Erythroblast (primary cell): ENCODE data around the gene ABHD3.
"Not testable (repeated sequence)": the region's sequence is repeated elsewhere in the genome, so short reads cannot be mapped to it uniquely, and the experiment has no call there.

Experiments used
- DNase-seq, 2 experiments: peaks; one replicate each; lab custom pipeline; 2025; lab: John Stamatoyannopoulos, UW
- GATA1 ChIP-seq: IDR thresholded peaks from 2 replicates; pipeline ENCODE4 v1.6.1; 2011; ENCODE audit warnings: low read depth, mild to moderate bottlenecking, control low read depth, low read length, moderate library complexity
- POLR2A ChIP-seq: IDR thresholded peaks from 2 replicates; pipeline ENCODE4 v1.6.1; 2011; ENCODE audit warnings: mild to moderate bottlenecking, low read length

The ABHD3 gene

GRCh38 chr18:21704603-21705364, at the start of gene ABHD3:
Gene ABHD3, minus strand, starts transcription at chr18:21704774. Its CDS starts 109 bp downstream, at chr18:21704665.
- TF ChIP-seq GATA1 (no peak), POLR2A (peak; percentile 76)
- DNase-seq, result peak; percentile 92 to 95

- TF ChIP-seq GATA1, result no peak
- TF ChIP-seq POLR2A, result no peak
- no peak for DNase-seq
Measured at GRCh38 chr18:21747764-21748693, 43.5 kb upstream of the ABHD3 start.

- peak in 1 of 2 experiments; percentile 20 for DNase-seq
- TF ChIP-seq POLR2A (no peak), GATA1 (no peak)
Measured at GRCh38 chr18:21747268-21747667, 42.7 kb upstream of the ABHD3 start.

- TF ChIP-seq GATA1, result no peak
- no peak for TF ChIP-seq POLR2A
- peak; percentile 29 to 30 for DNase-seq
Measured at GRCh38 chr18:21745231-21745630, 40.7 kb upstream of the ABHD3 start.

GRCh38 chr18:21743166-21743832, 38.7 kb upstream of the ABHD3 start:
- TF ChIP-seq POLR2A, result no peak
- no peak for TF ChIP-seq GATA1
- no peak for DNase-seq

- no peak for TF ChIP-seq GATA1
- no peak for TF ChIP-seq POLR2A
- DNase-seq, result peak; percentile 39 to 59
Measured at GRCh38 chr18:21742315-21742687, 37.7 kb upstream of the ABHD3 start.

GRCh38 chr18:21741562-21742314, 37.2 kb upstream of the ABHD3 start:
- DNase-seq, result peak; percentile 60 to 63
- TF ChIP-seq GATA1, result no peak
- no peak for TF ChIP-seq POLR2A

GRCh38 chr18:21741312-21741561, 36.7 kb upstream of the ABHD3 start:
- DNase-seq, result peak; percentile 79 to 86
- TF ChIP-seq GATA1, result no peak
- no peak for TF ChIP-seq POLR2A

- TF ChIP-seq POLR2A (peak; percentile 78), GATA1 (no peak)
Measured at GRCh38 chr18:21740538-21741311, 36.2 kb upstream of the ABHD3 start, which contains the start of gene MIB1. Gene MIB1, plus strand, starts transcription at chr18:21740792. Its CDS starts 792 bp downstream, at chr18:21741584.

GRCh38 chr18:21739604-21740537, 35.3 kb upstream of the ABHD3 start:
- DNase-seq, result peak in 1 of 2 experiments; percentile 25
- TF ChIP-seq POLR2A (no peak), GATA1 (no peak)

More at GRCh38 chr18:21740538-21741311, 36.2 kb upstream of the ABHD3 start, which contains the start of gene MIB1:
- peak; percentile 98 to 99 for DNase-seq

GRCh38 chr18:21736926-21737325, 32.4 kb upstream of the ABHD3 start:
- DNase-seq, result not testable (repeated sequence)

- TF ChIP-seq POLR2A (no peak), GATA1 (no peak)
- peak; percentile 82 to 84 for DNase-seq
Measured at GRCh38 chr18:21735452-21736015, 31.0 kb upstream of the ABHD3 start.
